Activated T-helper 1 cell treated with anti-CD3 and anti-CD28 coated beads, Interleukin-12 subunit alpha, Interleukin-12 subunit beta, Interleukin-2, Interleukin-4 antibody, amounts not matched to agents 30 ng/mL and 10 ng/mL and 1 ng/mL, durations not matched to agents 14 hours and 24 hours and 36 hours (primary cell): ENCODE data around the gene ENO2. TPM values are rescaled to one million over a fixed set of nuclear protein-coding genes. Genes with fewer than 3 reads are reported as not detected.
A peak's percentile ranks its signal among the peaks of the same experiment; 100 is the strongest.

Experiments
- DNase-seq: peaks from one replicate; pipeline ENCODE4 v3.0.0; 2021; ENCODE audit warnings: low spot score
- H3K27ac Mint-ChIP-seq: one replicate; pipeline ENCODE4 v1.8.0; 2021; ENCODE audit warnings: mild to moderate bottlenecking, mixed read lengths
- H3K27me3 Mint-ChIP-seq: one replicate; pipeline ENCODE4 v1.8.0; 2022; ENCODE audit warnings: mild to moderate bottlenecking, moderate library complexity, mixed read lengths; ENCODE audit not compliant: insufficient read depth
- H3K36me3 Mint-ChIP-seq: one replicate; pipeline ENCODE4 v1.8.0; 2021; ENCODE audit warnings: low read depth, mixed read lengths
- H3K4me1 Mint-ChIP-seq: one replicate; pipeline ENCODE4 v1.8.0; 2021; ENCODE audit warnings: low read depth, mixed read lengths
- H3K4me3 Mint-ChIP-seq: one replicate; pipeline ENCODE4 v1.8.0; 2021; ENCODE audit warnings: mild to moderate bottlenecking, moderate library complexity, mixed read lengths
- H3K9me3 Mint-ChIP-seq: one replicate; pipeline ENCODE4 v1.8.0; 2021; ENCODE audit warnings: mixed read lengths
- intact Hi-C: fragments of 100-400 bp; cut with micrococcal nuclease; formaldehyde crosslinking; loops from one replicate; pipeline ENCODE4 v1.15.1; 2024
- total RNA-seq: library from RNA; stranded (reverse); gene quantifications from 2 replicates; pipeline ENCODE4 v1.2.3, GENCODE V29; 2022

The ENO2 gene
- total RNA-seq, 1 donor from 2014 or later = 156 TPM

- intact Hi-C loops = loop anchor here (5.0 kb wide), 1 partner anchor 187 kb away; the partner anchor contains the start of gene LAG3
- H3K4me3 Mint-ChIP-seq = peak overlapping the region; percentile 91
- H3K27me3 Mint-ChIP-seq = no peaks in the 10 kb centered on the region
- H3K9me3 Mint-ChIP-seq = no peaks in the 10 kb centered on the region
- peaks cover 72% of the 10 kb centered on the region for H3K4me1 Mint-ChIP-seq
- H3K36me3 Mint-ChIP-seq = peaks cover 48% of the 10 kb centered on the region
- peak overlapping the region; percentile 96 for H3K27ac Mint-ChIP-seq
- DNase-seq = peak; percentile 67
Observed at GRCh38 chr12:6959058-6959804, 44.9 kb downstream of the ENO2 start.

- Mint-ChIP-seq H3K36me3 (peaks cover 44% of the 10 kb centered on the region), H3K27ac (peak overlapping the region; percentile 98), H3K9me3 (no peaks in the 10 kb centered on the region), H3K4me1 (peaks cover 72% of the 10 kb centered on the region), H3K27me3 (no peaks in the 10 kb centered on the region), H3K4me3 (peak overlapping the region; percentile 91)
- intact Hi-C loops = loop anchor here (2.0 to 5.0 kb wide), 3 partner anchors 59 to 188 kb away; partner anchors contain the start of genes LAG3, LPCAT3 and SPSB2
- no peak for DNase-seq
Observed at GRCh38 chr12:6959805-6960592, 45.6 kb downstream of the ENO2 start.

- intact Hi-C loops = loop anchor here (1.0 to 2.0 kb wide), 6 partner anchors 7 to 88 kb away; partner anchors contain the start of genes C12orf57, EMG1, LPCAT3 and PHB2
- peak; percentile 42 for DNase-seq
Observed at GRCh38 chr12:6960593-6961277, 46.4 kb downstream of the ENO2 start.

DNA sequence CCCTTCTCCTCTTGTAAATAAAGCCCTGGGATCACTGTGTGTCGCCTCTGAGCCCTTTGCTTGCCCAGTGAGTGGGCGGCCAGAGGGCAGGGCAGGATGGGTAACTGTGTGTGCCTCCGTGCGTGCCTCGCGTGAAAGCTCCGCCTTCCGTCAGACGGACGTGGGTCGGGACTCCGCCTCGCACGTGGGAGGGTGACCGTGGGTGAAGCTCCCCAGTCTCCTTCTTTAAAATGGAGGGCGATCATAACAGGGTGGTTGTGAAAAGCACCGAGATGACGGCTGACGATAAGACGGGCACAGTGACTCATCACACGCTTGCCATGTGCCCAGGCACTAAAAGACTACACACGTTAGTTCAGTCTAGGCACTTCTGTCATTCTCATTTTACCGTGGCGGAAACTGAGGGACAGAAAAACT is 46.9 kb downstream of the ENO2 start:
- intact Hi-C loops = loop anchor here (1.0 to 2.0 kb wide), 6 partner anchors 8 to 88 kb away; partner anchors contain the start of genes C12orf57, EMG1, LPCAT3 and PHB2
- H3K9me3 Mint-ChIP-seq = no peaks in the 10 kb centered on the region
- peaks cover 74% of the 10 kb centered on the region for H3K4me1 Mint-ChIP-seq
- peaks cover 49% of the 10 kb centered on the region for H3K36me3 Mint-ChIP-seq
- peak overlapping the region; percentile 98 for H3K27ac Mint-ChIP-seq
- peak; percentile 78 for DNase-seq
- peak overlapping the region; percentile 82 for H3K4me3 Mint-ChIP-seq
- H3K27me3 Mint-ChIP-seq = no peaks in the 10 kb centered on the region

More at GRCh38 chr12:6960593-6961277, 46.4 kb downstream of the ENO2 start:
- Mint-ChIP-seq H3K4me3 (peak overlapping the region; percentile 82), H3K36me3 (peaks cover 49% of the 10 kb centered on the region), H3K27ac (peak overlapping the region; percentile 98), H3K9me3 (no peaks in the 10 kb centered on the region), H3K4me1 (peaks cover 76% of the 10 kb centered on the region), H3K27me3 (no peaks in the 10 kb centered on the region)

DNA sequence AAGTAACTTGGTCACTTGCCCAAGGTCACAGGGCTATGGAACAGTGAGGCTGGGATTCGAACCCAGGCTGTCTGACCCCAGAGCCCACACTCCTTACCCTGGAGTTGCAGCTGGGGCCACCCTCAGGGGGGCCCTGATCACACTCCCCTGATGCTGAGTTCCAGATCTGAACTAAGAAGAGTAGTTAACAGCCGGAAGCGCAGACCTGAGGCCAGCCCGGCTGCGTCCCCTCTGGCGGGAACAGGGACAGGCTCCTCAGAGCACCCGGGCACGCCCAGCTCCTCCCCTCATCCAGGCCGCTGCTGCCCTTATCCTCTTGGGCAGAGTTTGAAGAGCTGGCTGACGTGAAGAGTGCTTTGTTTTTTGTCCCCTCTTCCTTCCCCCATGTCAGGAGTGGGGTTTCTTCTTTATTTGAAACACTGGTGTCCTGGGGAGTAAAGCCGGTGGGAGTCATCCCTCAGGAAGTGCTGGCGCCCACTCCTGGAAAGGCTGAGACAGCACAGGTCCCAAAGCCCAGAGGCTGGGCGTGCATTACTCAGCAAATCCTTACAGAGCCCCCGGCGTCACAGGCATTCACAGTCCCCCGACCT is 47.4 kb downstream of the ENO2 start:
- no peak for DNase-seq

GRCh38 chr12:6962285-6963015 is 48.1 kb downstream of the ENO2 start:
- H3K9me3 Mint-ChIP-seq = no peaks in the 10 kb centered on the region
- no peaks in the 10 kb centered on the region for H3K27me3 Mint-ChIP-seq
- H3K27ac Mint-ChIP-seq = peak overlapping the region; percentile 98
- peak overlapping the region; percentile 82 for H3K4me3 Mint-ChIP-seq
- no peak for DNase-seq
- peaks cover 66% of the 10 kb centered on the region for H3K4me1 Mint-ChIP-seq
- H3K36me3 Mint-ChIP-seq = peaks cover 44% of the 10 kb centered on the region
- intact Hi-C loops = no loop called here

More for the DNA sequence above, 47.4 kb downstream of the ENO2 start:
- intact Hi-C loops = loop anchor here (1.0 to 2.0 kb wide), 6 partner anchors 8 to 89 kb away; partner anchors contain the start of genes C12orf57, EMG1, LPCAT3 and PHB2
- H3K4me1 Mint-ChIP-seq = peaks cover 72% of the 10 kb centered on the region
- H3K36me3 Mint-ChIP-seq = peaks cover 46% of the 10 kb centered on the region
- peak overlapping the region; percentile 82 for H3K4me3 Mint-ChIP-seq
- peak overlapping the region; percentile 98 for H3K27ac Mint-ChIP-seq
- H3K27me3 Mint-ChIP-seq = no peaks in the 10 kb centered on the region
- H3K9me3 Mint-ChIP-seq = no peaks in the 10 kb centered on the region

GRCh38 chr12:6963016-6963731 is 48.8 kb downstream of the ENO2 start:
- Mint-ChIP-seq H3K9me3 (no peaks in the 10 kb centered on the region), H3K27ac (peak overlapping the region; percentile 44), H3K4me1 (peaks cover 60% of the 10 kb centered on the region), H3K4me3 (no peak overlapping the region), H3K27me3 (no peaks in the 10 kb centered on the region), H3K36me3 (peaks cover 46% of the 10 kb centered on the region)
- no peak for DNase-seq
- intact Hi-C loops = no loop called here

GRCh38 chr12:6963791-6964413 is 49.5 kb downstream of the ENO2 start:
- H3K36me3 Mint-ChIP-seq = peaks cover 45% of the 10 kb centered on the region
- H3K4me3 Mint-ChIP-seq = no peak overlapping the region
- H3K4me1 Mint-ChIP-seq = peaks cover 59% of the 10 kb centered on the region
- no peaks in the 10 kb centered on the region for H3K9me3 Mint-ChIP-seq
- intact Hi-C loops = no loop called here
- no peak for DNase-seq
- no peak overlapping the region for H3K27ac Mint-ChIP-seq
- H3K27me3 Mint-ChIP-seq = no peaks in the 10 kb centered on the region

DNA sequence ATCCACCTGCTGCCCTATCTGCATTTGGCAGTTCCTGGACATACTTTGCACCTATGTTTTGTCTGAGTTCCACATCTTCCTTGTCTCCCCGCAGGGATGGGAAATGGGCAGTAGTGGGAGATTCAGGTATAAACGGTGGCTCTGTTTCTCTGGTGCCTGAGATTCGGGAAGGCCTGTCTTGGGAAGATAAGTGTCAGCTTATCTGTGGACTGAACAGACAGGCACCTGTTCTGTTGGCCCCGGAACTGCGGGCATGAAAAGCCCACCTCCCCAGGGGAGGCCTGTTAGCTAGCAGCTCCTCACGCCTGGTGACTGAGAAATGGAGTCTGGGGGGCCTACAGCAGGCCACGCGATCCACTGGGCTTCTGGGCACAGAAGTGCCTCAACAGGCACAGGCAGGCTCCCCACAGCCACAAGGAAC is 50.2 kb downstream of the ENO2 start:
- DNase-seq = no peak
- H3K9me3 Mint-ChIP-seq = no peaks in the 10 kb centered on the region
- H3K27ac Mint-ChIP-seq = peak overlapping the region; percentile 90
- H3K4me1 Mint-ChIP-seq = peaks cover 59% of the 10 kb centered on the region
- H3K4me3 Mint-ChIP-seq = no peak overlapping the region
- peaks cover 44% of the 10 kb centered on the region for H3K36me3 Mint-ChIP-seq
- intact Hi-C loops = loop anchor here (1.0 kb wide), 2 partner anchors 20 to 40 kb away; partner anchors contain the start of gene C12orf57
- H3K27me3 Mint-ChIP-seq = no peaks in the 10 kb centered on the region

DNA sequence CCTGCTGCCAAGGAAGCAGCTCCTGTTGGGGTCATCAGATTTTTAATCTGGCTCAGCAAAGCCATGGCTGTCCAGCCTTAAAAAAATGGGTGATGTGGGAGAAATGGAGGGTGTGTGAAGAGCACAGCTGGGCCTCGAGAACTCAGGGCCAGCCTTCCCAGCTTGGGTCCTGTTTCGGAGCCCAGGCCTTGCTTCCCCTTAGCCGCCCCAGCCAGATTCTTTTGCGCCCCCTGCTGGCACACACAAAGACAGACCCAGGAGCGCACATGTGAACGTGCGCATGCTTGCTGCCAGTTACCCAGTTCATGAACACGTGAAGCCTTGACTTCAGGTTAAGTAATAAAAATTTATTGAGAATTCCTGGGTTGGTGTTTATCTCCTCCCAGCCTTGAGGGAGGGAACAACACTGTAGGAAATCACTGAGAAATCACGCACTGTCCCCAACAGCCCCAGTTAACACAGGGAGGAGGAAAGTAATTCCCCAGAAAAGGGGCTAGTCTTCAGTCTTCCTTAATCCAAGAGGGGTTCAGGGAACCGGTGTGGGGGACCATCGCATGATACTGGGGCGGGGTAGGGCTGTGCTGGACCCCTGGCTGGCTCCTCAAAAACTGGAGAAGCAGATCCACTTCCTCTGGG is 50.8 kb downstream of the ENO2 start:
- H3K4me1 Mint-ChIP-seq = peaks cover 59% of the 10 kb centered on the region
- no peaks in the 10 kb centered on the region for H3K27me3 Mint-ChIP-seq
- H3K36me3 Mint-ChIP-seq = peaks cover 47% of the 10 kb centered on the region
- intact Hi-C loops = loop anchor here (1.0 kb wide), 2 partner anchors 21 to 41 kb away; partner anchors contain the start of gene C12orf57
- no peaks in the 10 kb centered on the region for H3K9me3 Mint-ChIP-seq
- H3K27ac Mint-ChIP-seq = peak overlapping the region; percentile 90
- peak; percentile 78 for DNase-seq
- no peak overlapping the region for H3K4me3 Mint-ChIP-seq
